OCI-LY7 (cell line): ENCODE data around the gene XPNPEP3. TPM values are rescaled to one million over a fixed set of nuclear protein-coding genes. Genes with fewer than 3 reads are reported as not detected.
"Not testable (repeated sequence)": the region's sequence is repeated elsewhere in the genome, so short reads cannot be mapped to it uniquely, and the experiment has no call there.

Source experiments
- BruUV-seq: library from RNA; stranded (reverse); fragments of 400-500 nt; replicated peaks from 2 replicates; lab custom pipeline; 2021; lab: Mats Ljungman, UMichigan
- CTCF ChIA-PET: fragments of 300-600 bp; sonication (Branson Sonifier 250); formaldehyde crosslinking; loops from one replicate; lab custom pipeline; 2022; ENCODE audit warnings: antibody characterized with exemption; ENCODE audit not compliant: unreplicated experiment; lab: Charles Lee
- POLR2A ChIA-PET: fragments of 300-600 bp; sonication (Branson Sonifier 250); formaldehyde crosslinking; loops from one replicate; lab custom pipeline; 2022; ENCODE audit warnings: antibody characterized with exemption; lab: Charles Lee
- DNase-seq: peaks from one replicate; pipeline ENCODE4 v3.0.0-alpha.2; 2015; ENCODE audit warnings: low spot score
- H2AFZ ChIP-seq: fragments of 200-600 bp; sonication (generic), shearing (Covaris generic); 2 replicates; pipeline ENCODE4 v1.6.1; 2014; ENCODE audit warnings: mild to moderate bottlenecking, antibody characterized with exemption, low read length, moderate library complexity
- H3K27ac ChIP-seq: fragments of 200-600 bp; sonication (generic); 2 replicates; pipeline ENCODE4 v1.5.1; 2014; ENCODE audit warnings: mixed run types, low read depth, mild to moderate bottlenecking, moderate library complexity, low read length, inconsistent platforms; ENCODE audit not compliant: poor library complexity, severe bottlenecking
- H3K36me3 ChIP-seq: fragments of 200-600 bp; sonication (generic); 2 replicates; pipeline ENCODE4 v1.6.1; 2014; ENCODE audit warnings: mild to moderate bottlenecking, antibody characterized with exemption, low read length, moderate library complexity, mixed read lengths; ENCODE audit not compliant: insufficient read depth
- H3K4me1 ChIP-seq: fragments of 200-600 bp; sonication (generic); 2 replicates; pipeline ENCODE4 v1.5.1; 2014; ENCODE audit warnings: mild to moderate bottlenecking, low read length; ENCODE audit not compliant: insufficient read depth, poor library complexity, severe bottlenecking
- H3K4me2 ChIP-seq: fragments of 200-600 bp; sonication (generic); 2 replicates; pipeline ENCODE4 v1.6.1; 2014; ENCODE audit warnings: mild to moderate bottlenecking, low read length
- H3K4me3 ChIP-seq: fragments of 200-600 bp; sonication (generic); 2 replicates; pipeline ENCODE4 v1.5.1; 2014; ENCODE audit warnings: mild to moderate bottlenecking, low read depth, low read length; ENCODE audit not compliant: poor library complexity, severe bottlenecking
- H3K79me2 ChIP-seq: fragments of 200-600 bp; sonication (generic); 2 replicates; pipeline ENCODE4 v1.6.1; 2016; ENCODE audit warnings: low read depth, mild to moderate bottlenecking, low read length, moderate library complexity, mixed read lengths; ENCODE audit not compliant: insufficient read depth
- H3K9me2 ChIP-seq: fragments of 200-600 bp; sonication (generic); 2 replicates; pipeline ENCODE4 v1.6.1; 2016; ENCODE audit warnings: mild to moderate bottlenecking, low read length, mixed read lengths; ENCODE audit not compliant: insufficient read depth
- H3K9me3 ChIP-seq: fragments of 200-600 bp; sonication (generic); 2 replicates; pipeline ENCODE4 v1.6.1; 2014; ENCODE audit warnings: mild to moderate bottlenecking, mixed run types, low read length, mixed read lengths
- H4K20me1 ChIP-seq: fragments of 200-600 bp; sonication (generic); 2 replicates; pipeline ENCODE4 v1.6.1; 2014; ENCODE audit warnings: mild to moderate bottlenecking, antibody characterized with exemption, low read length, moderate library complexity, mixed read lengths; ENCODE audit not compliant: insufficient read depth
- EZH2phosphoT487 ChIP-seq: fragments of 200-600 bp; sonication (generic); IDR thresholded peaks from 2 replicates; pipeline ENCODE4 v1.6.1; 2018; ENCODE audit warnings: low read depth, borderline replicate concordance, mild to moderate bottlenecking, mixed run types, antibody characterized with exemption, low read length, moderate library complexity, mixed read lengths
- intact Hi-C: fragments of 100-400 bp; cut with micrococcal nuclease; formaldehyde crosslinking; loops from one replicate; pipeline ENCODE4 v1.10.0; 2022; ENCODE audit not compliant: unreplicated experiment
- total RNA-seq, 2 experiments: library from RNA; depleted of rRNA in 1 of 2; stranded (reverse); fragments of >200 nt in 1 of 2; shearing (Covaris generic) in 1 of 2; gene quantifications; 2 replicates each; pipeline ENCODE4 v1.2.3, GENCODE V29; 2014 to 2022
- TF ChIP-seq, protein P1 (sequence below): fragments of 200-600 bp; sonication (generic); conservative IDR thresholded peaks from 2 replicates; pipeline ENCODE4 v1.5.1; 2014; ENCODE audit warnings: mild to moderate bottlenecking, antibody characterized with exemption, low read length, moderate library complexity, mixed read lengths

Gene XPNPEP3
- total RNA-seq, 2 experiments from 2014 or later = 12.2 to 22.4 TPM

DNA sequence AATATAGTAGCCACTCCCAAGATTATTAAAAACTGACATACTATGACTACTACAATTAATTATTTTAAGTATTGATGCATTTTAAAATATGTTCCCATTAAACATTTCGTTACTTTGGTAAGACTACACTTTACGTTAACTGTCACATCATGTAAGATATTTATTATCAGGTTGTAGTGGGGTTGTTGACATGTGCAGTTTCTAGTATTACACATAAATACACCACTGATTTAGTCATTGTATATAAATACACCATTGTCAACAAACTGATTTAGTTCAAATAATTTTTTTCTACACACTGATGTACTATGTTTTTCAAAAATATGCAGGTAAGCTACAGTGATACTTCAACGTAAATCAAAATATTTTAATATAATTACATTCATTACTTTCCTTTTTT is 12.0 kb upstream of the XPNPEP3 start:
- ChIA-PET CTCF (no interaction called here), POLR2A (no interaction called here)
- intact Hi-C loops = no loop called here
- Histone ChIP-seq H3K79me2 (peaks cover 41% of the 10 kb centered on the region), H2AFZ (no peak overlapping the region), H3K4me2 (no peak overlapping the region), H3K9me3 (no peaks in the 10 kb centered on the region), H3K36me3 (peaks cover 99% of the 10 kb centered on the region), H3K9me2 (no peaks in the 10 kb centered on the region), H3K27ac (no peak overlapping the region), H3K4me3 (no peak overlapping the region), H3K4me1 (no peaks in the 10 kb centered on the region), H4K20me1 (no peaks in the 10 kb centered on the region)
- TF ChIP-seq EZH2phosphoT487 = no peak
- TF ChIP-seq, protein P1, sequence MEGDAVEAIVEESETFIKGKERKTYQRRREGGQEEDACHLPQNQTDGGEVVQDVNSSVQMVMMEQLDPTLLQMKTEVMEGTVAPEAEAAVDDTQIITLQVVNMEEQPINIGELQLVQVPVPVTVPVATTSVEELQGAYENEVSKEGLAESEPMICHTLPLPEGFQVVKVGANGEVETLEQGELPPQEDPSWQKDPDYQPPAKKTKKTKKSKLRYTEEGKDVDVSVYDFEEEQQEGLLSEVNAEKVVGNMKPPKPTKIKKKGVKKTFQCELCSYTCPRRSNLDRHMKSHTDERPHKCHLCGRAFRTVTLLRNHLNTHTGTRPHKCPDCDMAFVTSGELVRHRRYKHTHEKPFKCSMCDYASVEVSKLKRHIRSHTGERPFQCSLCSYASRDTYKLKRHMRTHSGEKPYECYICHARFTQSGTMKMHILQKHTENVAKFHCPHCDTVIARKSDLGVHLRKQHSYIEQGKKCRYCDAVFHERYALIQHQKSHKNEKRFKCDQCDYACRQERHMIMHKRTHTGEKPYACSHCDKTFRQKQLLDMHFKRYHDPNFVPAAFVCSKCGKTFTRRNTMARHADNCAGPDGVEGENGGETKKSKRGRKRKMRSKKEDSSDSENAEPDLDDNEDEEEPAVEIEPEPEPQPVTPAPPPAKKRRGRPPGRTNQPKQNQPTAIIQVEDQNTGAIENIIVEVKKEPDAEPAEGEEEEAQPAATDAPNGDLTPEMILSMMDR = no peak
- no TSS peak for BruUV-seq
- DNase-seq = no peak

DNA sequence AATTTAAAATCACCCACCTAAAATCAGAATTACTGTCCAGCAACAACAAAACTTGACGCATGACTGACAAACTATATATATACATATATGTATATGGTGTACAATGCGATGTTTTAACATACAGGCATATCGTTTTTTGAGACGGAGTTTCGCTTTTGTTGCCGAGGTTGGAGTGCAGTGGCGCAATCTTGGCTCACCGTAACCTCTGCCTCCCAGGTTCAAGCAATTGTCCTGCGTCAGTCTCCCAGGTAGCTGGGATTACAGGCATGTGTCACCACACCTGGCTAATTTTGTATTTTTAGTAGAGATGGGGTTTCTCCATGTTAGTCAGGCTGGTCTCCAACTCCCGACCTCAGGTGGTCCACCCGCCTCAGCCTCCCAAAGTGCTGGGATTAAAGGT is 11.1 kb upstream of the XPNPEP3 start:
- DNase-seq, intact Hi-C loops, BruUV-seq, H3K9me3 ChIP-seq, H2AFZ ChIP-seq, H3K4me2 ChIP-seq, H3K4me1 ChIP-seq, H4K20me1 ChIP-seq, H3K27ac ChIP-seq, H3K9me2 ChIP-seq, CTCF ChIA-PET, H3K4me3 ChIP-seq: not testable (repeated sequence)
- POLR2A ChIA-PET = interaction anchor here (0.9 kb wide), 1 partner anchor 12 kb away, joined by 3 read pairs; no protein-coding TSS in a partner anchor
- Histone ChIP-seq H3K79me2 (peaks cover 50% of the 10 kb centered on the region), H3K36me3 (peaks cover 99% of the 10 kb centered on the region)

DNA sequence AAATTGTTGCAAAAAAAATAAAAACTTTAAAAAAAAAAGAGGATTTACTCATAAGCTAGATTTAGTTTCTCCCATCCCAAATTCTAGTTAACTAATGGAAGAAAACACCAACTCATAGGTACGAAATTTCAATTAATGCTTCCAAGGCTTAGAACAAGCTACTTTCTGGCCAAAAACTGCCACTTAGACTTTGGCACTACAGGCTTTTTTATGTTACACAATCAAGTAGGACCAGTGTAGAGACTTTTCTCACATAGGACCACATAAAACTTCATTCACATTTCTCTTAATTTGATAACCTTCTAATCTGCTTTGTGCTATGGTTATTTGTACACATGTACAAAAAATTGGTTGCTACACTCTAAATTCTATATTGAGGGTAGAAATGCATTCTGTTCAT is 3.6 kb upstream of the XPNPEP3 start:
- ChIA-PET POLR2A (interaction anchor here (0.7 kb wide), 1 partner anchor 19 kb away, joined by 3 read pairs; no protein-coding TSS in a partner anchor), CTCF (no interaction called here)
- H3K9me3 ChIP-seq = no peaks in the 10 kb centered on the region
- H4K20me1 ChIP-seq = peaks cover 35% of the 10 kb centered on the region
- intact Hi-C loops = no loop called here
- H3K4me2 ChIP-seq = peak overlapping the region; percentile 90
- H3K36me3 ChIP-seq = peaks cover 55% of the 10 kb centered on the region
- peaks cover 85% of the 10 kb centered on the region for H3K79me2 ChIP-seq
- H2AFZ ChIP-seq = no peak overlapping the region
- TF ChIP-seq, protein P1 = no peak
- no peak for TF ChIP-seq EZH2phosphoT487
- peaks cover 38% of the 10 kb centered on the region for H3K4me1 ChIP-seq
- H3K9me2 ChIP-seq = no peaks in the 10 kb centered on the region
- BruUV-seq = no TSS peak
- DNase-seq = no peak
- no peak overlapping the region for H3K27ac ChIP-seq
- H3K4me3 ChIP-seq = peak overlapping the region; percentile 95
